ENCODE measurements around the gene SHANK2. TPM values are rescaled to one million over a fixed set of nuclear protein-coding genes. Genes with fewer than 3 reads are reported as not detected.

The SHANK2 gene
- total RNA-seq, 1 donor from 2014 or later: 11.0 TPM

- no peaks in the 10 kb centered on the region for H3K9me3 ChIP-seq
- intact Hi-C loops (cut with DNase I): no loop called here
- H3K4me1 ChIP-seq: no peaks in the 10 kb centered on the region
- no peak overlapping the region for H3K4me3 ChIP-seq
- H3K27me3 ChIP-seq: no peaks in the 10 kb centered on the region
- no peaks in the 10 kb centered on the region for H3K36me3 ChIP-seq
- peak; percentile 65 to 72 for DNase-seq (ENCODE audit: extremely low spot score in 2 of 2)
- no peak for TF ChIP-seq POLR2AphosphoS5 (IDR thresholded peaks at IDR 0.05; ENCODE audit: insufficient read depth in 1 of 2, low read depth in 1 of 2)
- no peak for TF ChIP-seq POLR2A (IDR thresholded peaks at IDR 0.05)
- no peak for TF ChIP-seq CTCF (IDR thresholded peaks at IDR 0.05)
- H3K27ac ChIP-seq: no peak overlapping the region
Measured at GRCh38 chr11:71269603-71270511, 17.5 kb upstream of the SHANK2 start.

GRCh38 chr11:71268706-71269321 is 16.4 kb upstream of the SHANK2 start:
- Histone ChIP-seq H3K4me3 (no peak overlapping the region), H3K36me3 (no peaks in the 10 kb centered on the region), H3K27ac (no peak overlapping the region), H3K27me3 (no peaks in the 10 kb centered on the region), H3K9me3 (no peaks in the 10 kb centered on the region), H3K4me1 (no peaks in the 10 kb centered on the region)
- peak; percentile 56 to 67 for DNase-seq (ENCODE audit: extremely low spot score in 2 of 2)
- TF ChIP-seq POLR2AphosphoS5 (IDR thresholded peaks at IDR 0.05; ENCODE audit: insufficient read depth in 1 of 2, low read depth in 1 of 2): no peak
- intact Hi-C loops (cut with DNase I): no loop called here

GRCh38 chr11:71267807-71268421 is 15.5 kb upstream of the SHANK2 start:
- Histone ChIP-seq H3K4me3 (no peak overlapping the region), H3K27me3 (no peaks in the 10 kb centered on the region), H3K36me3 (no peaks in the 10 kb centered on the region), H3K9me3 (no peaks in the 10 kb centered on the region), H3K4me1 (no peaks in the 10 kb centered on the region), H3K27ac (no peak overlapping the region)
- intact Hi-C loops (cut with DNase I): no loop called here
- peak; percentile 60 to 61 for DNase-seq (ENCODE audit: extremely low spot score in 2 of 2)
- TF ChIP-seq POLR2A (IDR thresholded peaks at IDR 0.05) (no peak), POLR2AphosphoS5 (IDR thresholded peaks at IDR 0.05; ENCODE audit: insufficient read depth in 1 of 2, low read depth in 1 of 2) (no peak), CTCF (IDR thresholded peaks at IDR 0.05) (no peak)

GRCh38 chr11:71266114-71266833 is 13.9 kb upstream of the SHANK2 start:
- no peaks in the 10 kb centered on the region for H3K27me3 ChIP-seq
- intact Hi-C loops (cut with DNase I): no loop called here

More at GRCh38 chr11:71266114-71266833, 13.9 kb upstream of the SHANK2 start:
- no peaks in the 10 kb centered on the region for H3K36me3 ChIP-seq
- no peaks in the 10 kb centered on the region for H3K9me3 ChIP-seq
- no peaks in the 10 kb centered on the region for H3K4me1 ChIP-seq
- H3K27ac ChIP-seq: no peak overlapping the region
- DNase-seq (ENCODE audit: extremely low spot score in 2 of 2): peak in 1 of 2 donors; percentile 69
- no peak overlapping the region for H3K4me3 ChIP-seq
- TF ChIP-seq POLR2A (IDR thresholded peaks at IDR 0.05): no peak
- no peak for TF ChIP-seq CTCF (IDR thresholded peaks at IDR 0.05)
